CD4-positive, alpha-beta memory T cell (primary cell): Measurements from ENCODE around the gene AFDN. TPM values are rescaled to one million over a fixed set of nuclear protein-coding genes. Genes with fewer than 3 reads are reported as not detected.

Experiments
- CTCF ChIA-PET: fragments of 350-600 bp; sonication (Branson Sonifier 250); formaldehyde crosslinking; loops from one replicate; lab custom pipeline; 2021; ENCODE audit warnings: inconsistent platforms; ENCODE audit not compliant: partially characterized antibody; lab: Charles Lee
- POLR2A ChIA-PET: fragments of 350-600 bp; sonication (Branson Sonifier 250); formaldehyde crosslinking; loops from one replicate; lab custom pipeline; 2021; ENCODE audit not compliant: partially characterized antibody; lab: Charles Lee
- DNase-seq, 5 donors: peaks; one replicate each; pipeline versions ENCODE4 v3.0.0 to v3.0.0-alpha.2; 2020 to 2022; ENCODE audit warnings: mixed read lengths in 1 of 5
- H3K27ac ChIP-seq: one replicate; pipeline ENCODE4 v1.7.0; 2013; ENCODE audit warnings: low read depth, low read length
- H3K27me3 ChIP-seq: 2 replicates; pipeline ENCODE4 v1.7.0; 2013; ENCODE audit warnings: mild to moderate bottlenecking, low read length, moderate library complexity; ENCODE audit not compliant: insufficient read depth
- H3K36me3 ChIP-seq: 2 replicates; pipeline ENCODE4 v1.7.0; 2013; ENCODE audit warnings: mild to moderate bottlenecking, low read length, moderate library complexity; ENCODE audit not compliant: insufficient read depth
- H3K4me1 ChIP-seq: 2 replicates; pipeline ENCODE4 v1.7.0; 2013; ENCODE audit warnings: mild to moderate bottlenecking, low read length, moderate library complexity; ENCODE audit not compliant: insufficient read depth
- H3K4me3 ChIP-seq, 2 donors: one replicate each; pipeline ENCODE4 v1.7.0; 2013; ENCODE audit warnings: low read length in 2 of 2, mild to moderate bottlenecking in 1 of 2
- H3K9me3 ChIP-seq, 2 donors: one replicate each; pipeline ENCODE4 v1.7.0; 2013; ENCODE audit warnings: low read length in 2 of 2, control low read depth in 1 of 2; ENCODE audit not compliant: control insufficient read depth in 1 of 2
- H3K27ac Mint-ChIP-seq, 7 donors: one replicate each; pipeline ENCODE4 v1.8.0; 2020 to 2021; ENCODE audit warnings: mixed read lengths in 7 of 7, mild to moderate bottlenecking in 6 of 7, inconsistent platforms in 3 of 7, moderate library complexity in 3 of 7
- H3K27me3 Mint-ChIP-seq, 2 donors: one replicate each; pipeline ENCODE4 v1.8.0; 2020 to 2021; ENCODE audit warnings: mixed read lengths in 2 of 2
- H3K36me3 Mint-ChIP-seq, 2 donors: one replicate each; pipeline ENCODE4 v1.8.0; 2020 to 2021; ENCODE audit warnings: mixed read lengths in 2 of 2, inconsistent platforms in 1 of 2, mild to moderate bottlenecking in 1 of 2
- H3K4me1 Mint-ChIP-seq, 4 donors: one replicate each; pipeline ENCODE4 v1.8.0; 2020 to 2021; ENCODE audit warnings: mixed read lengths in 4 of 4, mild to moderate bottlenecking in 1 of 4
- H3K4me3 Mint-ChIP-seq, 8 donors: one replicate each; pipeline ENCODE4 v1.8.0; 2020 to 2021; ENCODE audit warnings: mixed read lengths in 8 of 8, mild to moderate bottlenecking in 7 of 8, moderate library complexity in 6 of 8, inconsistent platforms in 3 of 8
- H3K9me3 Mint-ChIP-seq, 8 donors: one replicate each; pipeline ENCODE4 v1.8.0; 2020 to 2021; ENCODE audit warnings: mixed read lengths in 8 of 8, mild to moderate bottlenecking in 5 of 8, inconsistent platforms in 3 of 8, moderate library complexity in 1 of 8
- intact Hi-C: fragments of 100-400 bp; cut with micrococcal nuclease; formaldehyde crosslinking; loops from one replicate; pipeline ENCODE4 v1.15.1; 2023
- polyA plus RNA-seq, 2 donors: library from polyadenylated mRNA; unstranded; fragments of 300-500 nt; fragmentation: Illumina TruSeq; gene quantifications; one replicate each; pipeline ENCODE4 v1.2.3, GENCODE V29; 2021
- total RNA-seq, 2 experiments: library from RNA; stranded (reverse); gene quantifications; one replicate each; pipeline ENCODE4 v1.2.3, GENCODE V29; 2021

The AFDN gene
- total and polyA plus RNA-seq, 4 experiments from 2014 or later: 1.4 to 24.3 (median 15.3) TPM

- Mint-ChIP-seq H3K4me1 (no peaks in the 10 kb centered on the region), H3K27ac (no peak overlapping the region), H3K36me3 (peaks cover 5 to 19% of the 10 kb centered on the region in 2 donors), H3K27me3 (no peaks in the 10 kb centered on the region), H3K4me3 (no peak overlapping the region), H3K9me3 (no peaks in the 10 kb centered on the region)
- H3K36me3 ChIP-seq: peaks cover 2% of the 10 kb centered on the region
- H3K27ac ChIP-seq: no peak overlapping the region
- intact Hi-C loops: no loop called here
- CTCF ChIA-PET: no interaction called here
- no peaks in the 10 kb centered on the region for H3K9me3 ChIP-seq
- no peaks in the 10 kb centered on the region for H3K4me1 ChIP-seq
- no peak for DNase-seq
- POLR2A ChIA-PET: no interaction called here
- H3K4me3 ChIP-seq: no peak overlapping the region
- H3K27me3 ChIP-seq: no peaks in the 10 kb centered on the region
Measured at GRCh38 chr6:167912494-167912893, 85.8 kb downstream of the AFDN start.

DNA sequence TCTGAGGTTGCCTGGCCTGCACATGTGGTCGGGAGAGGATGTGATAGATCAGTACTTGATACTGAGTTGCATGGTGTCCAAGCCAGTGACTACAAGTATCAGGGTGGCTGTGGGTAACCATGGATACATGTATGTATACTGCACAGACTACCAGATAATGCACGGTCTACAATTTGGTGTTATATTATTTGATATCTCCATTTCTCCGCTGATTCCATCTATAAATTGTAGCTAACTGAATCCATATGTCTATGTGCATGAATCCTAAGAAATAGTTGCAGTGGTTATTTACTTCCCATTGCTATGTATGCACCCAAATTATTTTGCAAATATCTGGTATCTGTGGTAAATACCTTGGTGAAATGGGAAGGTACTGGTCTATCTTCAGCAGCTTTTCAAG is 87.0 kb downstream of the AFDN start:
- H3K36me3 Mint-ChIP-seq: peaks cover 10 to 29% of the 10 kb centered on the region in 2 donors
- H3K4me3 Mint-ChIP-seq: no peak overlapping the region
- CTCF ChIA-PET: no interaction called here
- Histone ChIP-seq H3K36me3 (peaks cover 6% of the 10 kb centered on the region), H3K27me3 (no peaks in the 10 kb centered on the region), H3K4me1 (no peaks in the 10 kb centered on the region), H3K27ac (no peak overlapping the region), H3K9me3 (no peaks in the 10 kb centered on the region), H3K4me3 (no peak overlapping the region)
- DNase-seq: no peak
- POLR2A ChIA-PET: no interaction called here
- H3K27me3 Mint-ChIP-seq: no peaks in the 10 kb centered on the region
- no peaks in the 10 kb centered on the region for H3K4me1 Mint-ChIP-seq
- no peaks in the 10 kb centered on the region for H3K9me3 Mint-ChIP-seq
- intact Hi-C loops: no loop called here
- no peak overlapping the region for H3K27ac Mint-ChIP-seq

- Mint-ChIP-seq H3K36me3 (peaks cover 16 to 40% of the 10 kb centered on the region in 2 donors), H3K27me3 (no peaks in the 10 kb centered on the region), H3K4me3 (no peak overlapping the region), H3K4me1 (no peaks in the 10 kb centered on the region), H3K27ac (no peak overlapping the region), H3K9me3 (no peaks in the 10 kb centered on the region)
- Histone ChIP-seq H3K4me1 (no peaks in the 10 kb centered on the region), H3K27ac (no peak overlapping the region), H3K4me3 (no peak overlapping the region), H3K27me3 (no peaks in the 10 kb centered on the region), H3K9me3 (no peaks in the 10 kb centered on the region), H3K36me3 (peaks cover 13% of the 10 kb centered on the region)
- intact Hi-C loops: no loop called here
- POLR2A ChIA-PET: no interaction called here
- DNase-seq: no peak
- CTCF ChIA-PET: no interaction called here
Measured at GRCh38 chr6:167915139-167915538, 88.4 kb downstream of the AFDN start.

GRCh38 chr6:167917551-167918154 is 90.9 kb downstream of the AFDN start:
- no peaks in the 10 kb centered on the region for H3K9me3 Mint-ChIP-seq
- H3K4me3 ChIP-seq: no peak overlapping the region
- intact Hi-C loops: no loop called here
- H3K27me3 Mint-ChIP-seq: no peaks in the 10 kb centered on the region
- no peak overlapping the region for H3K27ac Mint-ChIP-seq
- POLR2A ChIA-PET: no interaction called here
- H3K27ac ChIP-seq: no peak overlapping the region
- DNase-seq: no peak
- CTCF ChIA-PET: interaction anchor here (0.6 kb wide), 1 partner anchor 657 kb away, joined by 4 read pairs; no protein-coding TSS in a partner anchor
- H3K4me1 Mint-ChIP-seq: no peaks in the 10 kb centered on the region
- no peaks in the 10 kb centered on the region for H3K9me3 ChIP-seq
- no peak overlapping the region for H3K4me3 Mint-ChIP-seq
- peaks cover 16 to 41% of the 10 kb centered on the region in 2 donors for H3K36me3 Mint-ChIP-seq
- no peaks in the 10 kb centered on the region for H3K27me3 ChIP-seq
- peaks cover 13% of the 10 kb centered on the region for H3K36me3 ChIP-seq
- no peaks in the 10 kb centered on the region for H3K4me1 ChIP-seq

- no peaks in the 10 kb centered on the region for H3K4me1 ChIP-seq
- no peaks in the 10 kb centered on the region for H3K27me3 ChIP-seq
- ChIA-PET POLR2A (no interaction called here), CTCF (no interaction called here)
- no peak overlapping the region for H3K27ac ChIP-seq
- intact Hi-C loops: no loop called here
- DNase-seq: no peak
- Mint-ChIP-seq H3K9me3 (no peaks in the 10 kb centered on the region), H3K27ac (no peak overlapping the region), H3K36me3 (peaks cover 17 to 40% of the 10 kb centered on the region in 2 donors), H3K27me3 (no peaks in the 10 kb centered on the region), H3K4me3 (no peak overlapping the region), H3K4me1 (no peaks in the 10 kb centered on the region)
- H3K36me3 ChIP-seq: peaks cover 13% of the 10 kb centered on the region
- no peak overlapping the region for H3K4me3 ChIP-seq
- no peaks in the 10 kb centered on the region for H3K9me3 ChIP-seq
Measured at GRCh38 chr6:167918548-167919278, 92.0 kb downstream of the AFDN start.

GRCh38 chr6:167919349-167919748 is 92.6 kb downstream of the AFDN start:
- Histone ChIP-seq H3K9me3 (no peaks in the 10 kb centered on the region), H3K27me3 (no peaks in the 10 kb centered on the region), H3K4me3 (no peak overlapping the region), H3K27ac (no peak overlapping the region), H3K4me1 (no peaks in the 10 kb centered on the region), H3K36me3 (peaks cover 13% of the 10 kb centered on the region)
- H3K27me3 Mint-ChIP-seq: no peaks in the 10 kb centered on the region
- H3K4me3 Mint-ChIP-seq: no peak overlapping the region
- H3K36me3 Mint-ChIP-seq: peaks cover 17 to 39% of the 10 kb centered on the region in 2 donors
- intact Hi-C loops: no loop called here
- ChIA-PET POLR2A (no interaction called here), CTCF (no interaction called here)
- DNase-seq: no peak
- no peak overlapping the region for H3K27ac Mint-ChIP-seq
- no peaks in the 10 kb centered on the region for H3K4me1 Mint-ChIP-seq
- no peaks in the 10 kb centered on the region for H3K9me3 Mint-ChIP-seq

GRCh38 chr6:167920165-167920564 is 93.5 kb downstream of the AFDN start:
- POLR2A ChIA-PET: no interaction called here
- Histone ChIP-seq H3K27me3 (no peaks in the 10 kb centered on the region), H3K4me3 (no peak overlapping the region), H3K27ac (no peak overlapping the region), H3K4me1 (no peaks in the 10 kb centered on the region), H3K9me3 (no peaks in the 10 kb centered on the region), H3K36me3 (peaks cover 13% of the 10 kb centered on the region)
- Mint-ChIP-seq H3K36me3 (peaks cover 20 to 42% of the 10 kb centered on the region in 2 donors), H3K4me3 (no peak overlapping the region), H3K27me3 (no peaks in the 10 kb centered on the region), H3K9me3 (no peaks in the 10 kb centered on the region), H3K4me1 (no peaks in the 10 kb centered on the region), H3K27ac (no peak overlapping the region)
- CTCF ChIA-PET: no interaction called here
- no peak for DNase-seq
- intact Hi-C loops: no loop called here
